Fibroblast of lung (primary cell): ENCODE data around the gene MRPL52. TPM values are rescaled to one million over a fixed set of nuclear protein-coding genes. Genes with fewer than 3 reads are reported as not detected.
"Not testable (repeated sequence)": the region's sequence is repeated elsewhere in the genome, so short reads cannot be mapped to it uniquely, and the experiment has no call there.

Experiments
- DNase-seq, 2 donors: peaks; one replicate each; pipeline versions ENCODE4 v3.0.0 to v3.0.0-alpha.2; 2010; ENCODE audit warnings: low read depth in 2 of 2
- H2AFZ ChIP-seq: 2 replicates; pipeline ENCODE4 v1.5.1; 2012; ENCODE audit warnings: low read length, control low read depth, inconsistent platforms
- H3K27ac ChIP-seq: 2 replicates; pipeline ENCODE4 v1.5.1; 2011; ENCODE audit warnings: low read length, control low read depth; ENCODE audit not compliant: insufficient read depth
- H3K27me3 ChIP-seq: 2 replicates; pipeline ENCODE4 v1.5.1; 2011; ENCODE audit warnings: mild to moderate bottlenecking, low read length; ENCODE audit not compliant: control insufficient read depth, insufficient read depth
- H3K36me3 ChIP-seq: 2 replicates; pipeline ENCODE4 v1.5.1; 2011; ENCODE audit warnings: low read length; ENCODE audit not compliant: control insufficient read depth, insufficient read depth
- H3K4me1 ChIP-seq: 2 replicates; pipeline ENCODE4 v1.5.1; 2011; ENCODE audit warnings: low read length; ENCODE audit not compliant: control insufficient read depth, insufficient read depth; ENCODE audit errors: extremely low read depth
- H3K4me2 ChIP-seq: 2 replicates; pipeline ENCODE4 v1.5.1; 2011; ENCODE audit warnings: low read length, control low read depth; ENCODE audit not compliant: insufficient read depth; ENCODE audit errors: extremely low read depth
- H3K4me3 ChIP-seq, 4 experiments: fragments of 200-600 bp in 1 of 4; sonication (generic) in 1 of 4; replicated peaks in 1 of 4; 2 replicates each; pipeline ENCODE4 v1.5.1; 2011 to 2016; ENCODE audit warnings: low read length in 4 of 4, low read depth in 3 of 4, mild to moderate bottlenecking in 3 of 4, control low read depth in 2 of 4, inconsistent platforms in 1 of 4, mixed read lengths in 1 of 4; ENCODE audit not compliant: insufficient read depth in 1 of 4; ENCODE audit errors: control extremely low read depth in 1 of 4
- H3K79me2 ChIP-seq: 2 replicates; pipeline ENCODE4 v1.5.1; 2012; ENCODE audit warnings: mild to moderate bottlenecking, low read length, inconsistent platforms; ENCODE audit not compliant: control insufficient read depth, insufficient read depth
- H3K9ac ChIP-seq: 2 replicates; pipeline ENCODE4 v1.5.1; 2011; ENCODE audit warnings: mild to moderate bottlenecking, low read length, control low read depth; ENCODE audit not compliant: insufficient read depth
- H3K9me3 ChIP-seq: 2 replicates; pipeline ENCODE4 v1.5.1; 2012; ENCODE audit warnings: low read depth, low read length; ENCODE audit not compliant: control insufficient read depth, insufficient read depth
- H4K20me1 ChIP-seq: 2 replicates; pipeline ENCODE4 v1.5.1; 2011; ENCODE audit warnings: low read length; ENCODE audit not compliant: control insufficient read depth, insufficient read depth; ENCODE audit errors: extremely low read depth
- CTCF ChIP-seq, 2 donors: IDR thresholded peaks in 1 of 2; conservative IDR thresholded peaks in 1 of 2; 1 replicate in 1 of 2; 2 replicates in 1 of 2; pipeline ENCODE4 v1.5.1; 2011 to 2012; ENCODE audit warnings: low read length in 2 of 2, control low read depth in 1 of 2, inconsistent platforms in 1 of 2, low read depth in 1 of 2, mild to moderate bottlenecking in 1 of 2
- EZH2 ChIP-seq: IDR thresholded peaks from 2 replicates; pipeline ENCODE4 v1.5.1; 2012; ENCODE audit warnings: low read length, control low read depth, mild to moderate bottlenecking; ENCODE audit errors: missing control alignments
- polyA plus RNA-seq, 2 donors: library from polyadenylated mRNA; depleted of rRNA in 1 of 2; stranded (reverse) in 1 of 2; unstranded in 1 of 2; fragments of >200 nt; gene quantifications; 2 replicates each; pipeline ENCODE4 v1.2.1, GENCODE V29; 2011 to 2012; ENCODE audit warnings: missing spikeins in 1 of 2
- total RNA-seq: library from RNA; depleted of rRNA; stranded (reverse); fragments of >200 nt; gene quantifications from 2 replicates; pipeline ENCODE4 v1.2.1, GENCODE V29; 2014

Gene MRPL52
- total and polyA plus RNA-seq, 2 donors (not counting 1 experiment from before 2014, with no cell fraction given) = 44.1 to 50.5 TPM

- Histone ChIP-seq H3K4me1 (no peaks in the 10 kb centered on the region), H3K27ac (no peak overlapping the region), H3K36me3 (no peaks in the 10 kb centered on the region), H3K27me3 (no peaks in the 10 kb centered on the region), H3K79me2 (no peaks in the 10 kb centered on the region), H3K4me3 (no peak overlapping the region), H3K9me3 (no peaks in the 10 kb centered on the region), H3K4me2 (no peak overlapping the region), H3K9ac (no peak overlapping the region), H4K20me1 (no peaks in the 10 kb centered on the region), H2AFZ (no peak overlapping the region)
- DNase-seq = no peak
- TF ChIP-seq CTCF (conservative IDR thresholded peaks at IDR 0.05 in 1 of 2, IDR thresholded peaks at IDR 0.05 in 1 of 2; ENCODE audit: low read depth in 1 of 2, low read length in 2 of 2) (no peak), EZH2 (no peak)
Observed at GRCh38 chr14:22792158-22792557, 37.5 kb upstream of the MRPL52 start.

- not testable (repeated sequence) for H3K27me3 ChIP-seq, H3K4me1 ChIP-seq, H3K4me2 ChIP-seq, H2AFZ ChIP-seq, H4K20me1 ChIP-seq, H3K9ac ChIP-seq, H3K27ac ChIP-seq, DNase-seq, H3K9me3 ChIP-seq, H3K79me2 ChIP-seq, H3K36me3 ChIP-seq, H3K4me3 ChIP-seq
Observed at GRCh38 chr14:22793550-22793949, 36.1 kb upstream of the MRPL52 start.

DNA sequence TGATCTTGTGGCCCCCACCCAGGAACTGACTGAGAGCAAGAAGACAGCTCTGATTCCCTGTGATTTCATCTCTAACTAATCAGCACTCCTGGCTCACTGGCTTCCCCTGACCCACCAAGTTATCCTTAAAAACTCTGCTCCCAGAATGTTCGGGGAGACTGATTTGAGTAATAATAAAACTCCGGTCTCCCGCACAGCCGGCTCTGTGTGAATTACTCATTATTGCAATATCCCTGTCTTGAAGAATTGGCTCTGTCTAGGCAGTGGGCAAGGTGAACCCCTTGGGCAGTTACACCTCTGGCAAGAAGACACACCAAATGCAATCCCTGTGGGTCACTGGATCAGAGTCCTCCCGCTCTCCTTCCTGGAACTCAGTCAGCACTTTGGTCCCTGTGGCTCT is 35.7 kb upstream of the MRPL52 start:
- TF ChIP-seq CTCF (conservative IDR thresholded peaks at IDR 0.05 in 1 of 2, IDR thresholded peaks at IDR 0.05 in 1 of 2; ENCODE audit: low read depth in 1 of 2, low read length in 2 of 2) = no peak
- TF ChIP-seq EZH2 = no peak
- Histone ChIP-seq H3K27ac (no peak overlapping the region), H3K9ac (no peak overlapping the region), H3K4me2 (no peak overlapping the region), H3K36me3 (no peaks in the 10 kb centered on the region), H3K27me3 (no peaks in the 10 kb centered on the region), H3K9me3 (no peaks in the 10 kb centered on the region), H4K20me1 (no peaks in the 10 kb centered on the region), H3K4me1 (no peaks in the 10 kb centered on the region), H2AFZ (no peak overlapping the region), H3K79me2 (no peaks in the 10 kb centered on the region), H3K4me3 (no peak overlapping the region)
- no peak for DNase-seq
